GM12875 (cell line): ENCODE data around the gene APMAP.

Experiments
- H3K4me3 ChIP-seq: one replicate; pipeline ENCODE4 v1.5.1; 2011; ENCODE audit warnings: low read depth, low read length, control low read depth
- TF ChIP-seq, protein P1 (sequence below): IDR thresholded peaks from 2 replicates; pipeline ENCODE4 v1.5.1; 2011; ENCODE audit warnings: low read depth, mild to moderate bottlenecking, control low read depth, inconsistent platforms, low read length, moderate library complexity, borderline replicate concordance; ENCODE audit not compliant: insufficient read depth

Gene APMAP

DNA sequence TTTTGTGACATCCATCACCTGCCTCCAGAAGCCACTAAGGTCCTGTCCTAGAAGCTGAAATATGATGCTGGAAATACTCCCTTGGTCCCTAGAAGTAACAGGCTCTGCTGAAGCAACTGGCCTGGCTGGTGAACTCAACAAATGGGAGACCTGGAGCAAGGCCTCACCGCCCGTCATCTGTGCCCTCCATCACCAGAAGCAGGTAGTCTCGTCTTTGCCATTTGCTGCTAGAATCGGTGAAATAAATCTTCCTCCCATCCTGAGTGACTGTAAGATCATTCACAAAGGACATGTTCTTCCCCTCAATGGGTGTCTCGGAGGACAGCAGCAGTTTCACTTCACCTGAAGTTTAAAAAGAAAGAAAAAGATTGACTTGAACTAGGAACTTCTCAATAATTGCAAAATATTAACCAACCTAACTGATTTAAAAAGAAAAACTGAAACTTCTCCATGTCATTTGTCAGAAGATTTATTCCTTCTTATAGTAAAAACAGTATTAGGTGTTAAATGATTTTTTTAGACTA lies 22.5 kb downstream of the APMAP start:
- TF ChIP-seq, protein P1, sequence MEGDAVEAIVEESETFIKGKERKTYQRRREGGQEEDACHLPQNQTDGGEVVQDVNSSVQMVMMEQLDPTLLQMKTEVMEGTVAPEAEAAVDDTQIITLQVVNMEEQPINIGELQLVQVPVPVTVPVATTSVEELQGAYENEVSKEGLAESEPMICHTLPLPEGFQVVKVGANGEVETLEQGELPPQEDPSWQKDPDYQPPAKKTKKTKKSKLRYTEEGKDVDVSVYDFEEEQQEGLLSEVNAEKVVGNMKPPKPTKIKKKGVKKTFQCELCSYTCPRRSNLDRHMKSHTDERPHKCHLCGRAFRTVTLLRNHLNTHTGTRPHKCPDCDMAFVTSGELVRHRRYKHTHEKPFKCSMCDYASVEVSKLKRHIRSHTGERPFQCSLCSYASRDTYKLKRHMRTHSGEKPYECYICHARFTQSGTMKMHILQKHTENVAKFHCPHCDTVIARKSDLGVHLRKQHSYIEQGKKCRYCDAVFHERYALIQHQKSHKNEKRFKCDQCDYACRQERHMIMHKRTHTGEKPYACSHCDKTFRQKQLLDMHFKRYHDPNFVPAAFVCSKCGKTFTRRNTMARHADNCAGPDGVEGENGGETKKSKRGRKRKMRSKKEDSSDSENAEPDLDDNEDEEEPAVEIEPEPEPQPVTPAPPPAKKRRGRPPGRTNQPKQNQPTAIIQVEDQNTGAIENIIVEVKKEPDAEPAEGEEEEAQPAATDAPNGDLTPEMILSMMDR: no peak
- H3K4me3 ChIP-seq: no peak overlapping the region

DNA sequence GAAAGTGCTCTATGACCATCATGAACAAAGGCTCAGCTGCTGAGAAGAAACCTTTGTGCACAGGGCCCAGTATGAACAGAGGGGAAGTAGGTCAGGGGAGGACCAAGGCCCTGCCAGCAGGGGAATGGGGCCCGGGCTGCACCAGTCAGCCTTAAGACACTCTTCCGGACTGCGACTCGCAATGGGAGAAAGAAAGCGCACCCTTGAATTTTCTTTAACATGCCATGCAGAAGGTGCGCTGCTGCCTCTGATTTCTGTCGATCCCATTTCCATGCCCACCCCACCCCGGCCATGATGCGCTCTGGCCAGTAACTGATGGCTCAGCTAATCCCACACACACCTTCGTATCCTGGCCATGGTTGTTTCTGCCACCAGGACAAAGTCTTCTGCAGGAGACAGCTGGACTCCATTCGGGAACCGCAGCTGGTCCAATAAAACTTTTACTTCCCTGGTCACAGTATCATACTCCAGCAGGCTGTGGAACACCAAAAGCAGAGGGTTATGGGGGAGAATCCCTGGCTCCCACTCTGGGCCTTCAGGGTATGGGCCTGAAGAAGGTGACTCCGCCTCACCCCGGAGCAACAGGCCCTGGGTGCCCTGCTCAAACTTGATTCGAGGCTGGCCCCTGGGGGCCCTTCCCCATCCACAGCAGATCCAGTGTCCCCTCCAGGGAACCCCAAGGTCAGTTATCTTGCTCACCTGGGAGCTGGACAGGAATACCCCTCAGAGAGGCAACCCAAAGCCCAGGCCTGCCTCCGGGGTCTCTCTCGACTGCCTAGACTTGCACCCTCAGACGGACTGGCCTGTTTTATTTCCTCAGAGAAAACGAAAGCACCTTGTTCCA lies 23.1 kb downstream of the APMAP start:
- no peak overlapping the region for H3K4me3 ChIP-seq
- TF ChIP-seq, protein P1: no peak

DNA sequence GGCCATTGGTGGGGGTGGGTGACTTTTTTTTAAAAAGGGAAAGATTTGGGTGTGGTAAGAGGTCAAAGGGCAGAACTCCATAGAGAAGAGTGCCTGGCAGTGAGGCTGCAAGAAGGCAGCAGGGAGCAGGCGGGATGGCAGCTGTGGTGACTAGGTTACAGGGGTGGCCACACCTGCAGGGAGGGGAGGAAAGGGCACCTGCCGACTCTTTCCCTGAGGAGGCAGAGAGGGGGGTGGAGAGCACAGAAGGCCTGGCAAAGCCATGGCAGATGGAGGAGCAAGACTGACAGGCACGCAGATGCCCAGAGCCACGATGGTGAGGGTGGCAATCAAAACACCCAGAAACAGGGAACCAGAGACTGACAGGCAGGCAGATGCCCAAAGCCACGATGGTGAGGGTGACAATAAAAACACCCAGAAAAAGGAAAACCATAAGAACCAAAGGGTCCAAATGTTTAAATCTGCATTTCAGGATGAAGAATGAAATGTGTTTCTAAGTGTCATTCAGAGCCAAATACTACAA lies 24.2 kb downstream of the APMAP start:
- no peak overlapping the region for H3K4me3 ChIP-seq
- TF ChIP-seq, protein P1: no peak

DNA sequence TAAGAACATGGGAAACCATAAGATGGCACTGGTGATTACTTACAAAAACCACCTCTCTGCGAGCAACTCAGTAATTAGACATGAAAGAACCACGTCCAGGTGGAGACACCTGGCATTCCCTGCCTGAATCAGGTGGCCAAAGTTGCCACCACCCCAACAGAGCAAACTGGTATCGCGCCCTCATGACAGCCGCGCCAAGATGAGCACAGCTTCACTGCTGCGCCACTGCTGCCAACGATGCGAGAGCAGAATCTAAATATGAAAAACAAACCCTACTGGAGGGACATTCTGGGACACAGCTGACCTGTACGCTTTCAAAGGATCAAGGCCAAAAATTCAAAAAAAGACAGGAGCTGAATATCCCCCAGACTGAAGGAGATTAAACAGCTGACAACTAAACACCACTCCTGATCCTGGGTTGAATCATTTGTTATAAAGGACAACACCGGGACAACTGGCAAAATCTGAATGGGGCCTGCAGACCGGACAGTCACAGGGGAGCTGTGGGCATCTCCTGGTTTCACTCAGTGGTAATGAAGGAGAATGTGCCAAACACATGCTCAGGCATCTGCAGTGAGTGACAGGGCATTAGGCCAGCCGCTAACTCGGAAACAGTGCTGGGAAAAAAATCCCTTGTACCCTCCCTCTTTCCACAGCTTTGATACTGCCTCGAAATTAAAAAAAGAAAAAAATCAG lies 26.1 kb downstream of the APMAP start:
- no peak overlapping the region for H3K4me3 ChIP-seq
- TF ChIP-seq, protein P1: no peak

DNA sequence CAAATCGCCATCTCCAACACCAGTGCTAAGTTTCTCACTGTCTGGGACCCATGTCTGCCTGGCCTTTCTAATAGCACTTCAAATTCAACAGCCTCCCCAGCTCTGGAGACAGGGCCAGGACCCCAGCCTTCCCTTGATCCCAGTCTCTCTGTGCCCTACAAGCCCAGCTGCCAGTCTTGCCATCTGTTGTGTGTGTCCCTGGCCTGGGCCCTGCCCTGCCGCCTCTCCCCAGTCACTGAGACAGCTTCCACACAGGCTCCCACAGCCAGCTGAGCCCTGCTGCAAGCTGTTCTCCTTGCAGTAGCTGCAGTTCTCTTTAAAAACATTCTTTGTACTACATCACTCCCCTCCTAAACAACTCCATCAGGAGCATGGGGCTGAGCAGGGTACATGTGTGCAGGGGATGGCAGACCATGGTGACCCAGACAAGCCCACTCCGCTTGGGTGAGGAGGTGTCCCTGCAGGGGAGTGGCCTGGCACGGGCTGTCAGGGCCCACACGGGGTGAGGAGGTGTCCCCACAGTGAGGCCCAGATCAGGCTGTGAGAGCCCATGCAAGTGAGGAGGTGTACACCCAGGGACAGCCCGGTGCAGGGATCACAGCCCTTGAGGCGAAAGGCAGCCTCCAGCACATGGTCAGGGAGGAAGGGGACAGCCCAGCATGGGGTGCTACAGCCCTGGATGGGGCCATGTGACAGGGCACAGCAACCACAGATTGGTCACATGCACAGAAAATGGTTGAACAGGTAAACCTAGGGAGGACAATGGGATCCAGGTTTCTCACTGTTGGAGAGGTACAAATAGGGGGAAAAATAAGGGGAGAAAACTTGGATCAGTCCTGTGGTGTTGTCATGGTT lies 27.3 kb downstream of the APMAP start:
- TF ChIP-seq, protein P1: no peak
- no peak overlapping the region for H3K4me3 ChIP-seq

DNA sequence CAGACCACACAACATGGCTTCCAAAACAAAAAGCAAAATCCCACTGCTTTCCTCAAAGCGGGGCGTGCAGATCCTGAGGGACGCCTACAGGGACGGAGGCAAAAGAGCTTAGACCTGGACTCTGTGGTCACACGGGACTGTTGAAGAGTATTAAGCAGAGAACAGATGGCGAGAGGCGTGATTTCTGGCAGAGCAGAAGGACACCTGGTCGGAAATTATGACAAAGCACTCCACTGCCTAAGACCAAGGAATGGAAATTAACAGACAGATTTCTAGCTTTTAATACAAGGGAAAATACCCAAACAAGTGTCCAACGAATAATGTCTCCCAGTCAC lies 28.1 kb downstream of the APMAP start:
- H3K4me3 ChIP-seq: no peak overlapping the region
- TF ChIP-seq, protein P1: no peak
